Measurements from ENCODE around the gene KRT20.

DNA sequence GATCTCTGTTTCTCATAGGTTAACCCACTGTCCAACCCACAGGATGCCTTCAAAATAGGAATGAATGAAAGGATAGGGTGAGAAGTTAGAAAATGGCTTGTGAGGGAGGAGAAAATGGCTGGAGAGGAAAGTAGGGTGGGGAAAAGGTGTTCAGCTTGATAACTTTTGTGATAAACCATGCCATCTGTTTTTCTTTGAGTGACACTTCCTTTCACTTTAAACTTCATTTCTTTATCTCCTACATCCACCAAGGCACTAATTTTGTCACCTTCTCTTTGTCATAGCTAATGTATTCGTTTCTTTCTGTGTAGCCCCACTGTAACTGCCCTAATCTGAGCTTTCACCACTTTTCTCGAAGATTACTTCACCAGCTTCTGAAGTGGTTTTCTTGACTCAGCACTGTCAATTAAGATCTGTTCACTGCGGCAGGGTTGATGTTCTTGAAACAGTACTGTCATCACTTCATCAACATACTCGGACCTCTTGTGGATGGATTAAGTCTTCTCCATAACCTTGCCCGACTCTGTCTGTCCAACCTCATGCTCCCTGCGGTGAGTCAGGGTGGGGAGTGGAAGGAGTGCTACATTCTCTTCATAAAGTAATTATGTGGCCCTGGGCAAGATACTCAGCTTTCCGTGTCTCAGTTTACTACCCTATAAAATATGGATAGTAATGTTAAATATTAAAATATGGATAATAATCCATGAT, 57.1 kb downstream of the KRT20 start:
- no peak for TF ChIP-seq EZH2 (IDR thresholded peaks at IDR 0.05; ENCODE audit: borderline replicate concordance, low read depth, low read length, severe bottlenecking)
- TF ChIP-seq, protein P1, sequence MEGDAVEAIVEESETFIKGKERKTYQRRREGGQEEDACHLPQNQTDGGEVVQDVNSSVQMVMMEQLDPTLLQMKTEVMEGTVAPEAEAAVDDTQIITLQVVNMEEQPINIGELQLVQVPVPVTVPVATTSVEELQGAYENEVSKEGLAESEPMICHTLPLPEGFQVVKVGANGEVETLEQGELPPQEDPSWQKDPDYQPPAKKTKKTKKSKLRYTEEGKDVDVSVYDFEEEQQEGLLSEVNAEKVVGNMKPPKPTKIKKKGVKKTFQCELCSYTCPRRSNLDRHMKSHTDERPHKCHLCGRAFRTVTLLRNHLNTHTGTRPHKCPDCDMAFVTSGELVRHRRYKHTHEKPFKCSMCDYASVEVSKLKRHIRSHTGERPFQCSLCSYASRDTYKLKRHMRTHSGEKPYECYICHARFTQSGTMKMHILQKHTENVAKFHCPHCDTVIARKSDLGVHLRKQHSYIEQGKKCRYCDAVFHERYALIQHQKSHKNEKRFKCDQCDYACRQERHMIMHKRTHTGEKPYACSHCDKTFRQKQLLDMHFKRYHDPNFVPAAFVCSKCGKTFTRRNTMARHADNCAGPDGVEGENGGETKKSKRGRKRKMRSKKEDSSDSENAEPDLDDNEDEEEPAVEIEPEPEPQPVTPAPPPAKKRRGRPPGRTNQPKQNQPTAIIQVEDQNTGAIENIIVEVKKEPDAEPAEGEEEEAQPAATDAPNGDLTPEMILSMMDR (IDR thresholded peaks at IDR 0.05; ENCODE audit: borderline replicate concordance, extremely low read depth, low read length, poor library complexity, severe bottlenecking): no peak
